Psoas muscle (tissue), 8 donors: ENCODE measurements around the gene BCORL1. TPM values are rescaled to one million over a fixed set of nuclear protein-coding genes. Genes with fewer than 3 reads are reported as not detected.

Source experiments
- ATAC-seq, 4 donors: fragments of 200-7000 bp; cut with Tn5 transposase; one replicate each; pipeline ENCODE4 v1.9.1; 2020; ENCODE audit warnings: moderate library complexity in 3 of 4, mild to moderate bottlenecking in 2 of 4
- DNase-seq, 2 donors: peaks; one replicate each; pipeline ENCODE4 v3.0.0-alpha.2; 2020
- H3K27ac ChIP-seq: fragments of 200-600 bp; one replicate; pipeline ENCODE4 v1.8.0; 2022
- H3K27me3 ChIP-seq, 3 donors: fragments of 200-600 bp in 1 of 3; one replicate each; pipeline versions ENCODE4 v1.6.1 to v1.8.0; 2013 to 2022; ENCODE audit warnings: low read length in 2 of 3, mild to moderate bottlenecking in 2 of 3, moderate library complexity in 1 of 3; ENCODE audit not compliant: insufficient read depth in 3 of 3
- H3K36me3 ChIP-seq, 2 donors: fragments of 200-600 bp in 1 of 2; one replicate each; pipeline versions ENCODE4 v1.6.1 to v1.8.0; 2013 to 2022; ENCODE audit warnings: low read depth in 1 of 2, mild to moderate bottlenecking in 1 of 2, moderate library complexity in 1 of 2; ENCODE audit not compliant: insufficient read depth in 1 of 2
- H3K4me1 ChIP-seq: fragments of 200-600 bp; one replicate; pipeline ENCODE4 v1.8.0; 2022
- H3K4me3 ChIP-seq: fragments of 200-600 bp; one replicate; pipeline ENCODE4 v1.8.0; 2022; ENCODE audit warnings: mild to moderate bottlenecking
- H3K9me3 ChIP-seq: fragments of 200-600 bp; one replicate; pipeline ENCODE4 v1.8.0; 2022
- CTCF ChIP-seq: fragments of 200-600 bp; IDR thresholded peaks from one replicate; pipeline ENCODE4 v1.8.0; 2022; ENCODE audit warnings: antibody characterized with exemption
- WGBS, 3 donors: extraction: QIAGEN DNeasy Blood & Tissue Kit; methylation state at CpG; one replicate each; pipeline versions ENCODE4 v1.1.6 to v1.1.7; 2013; 5-methylcytosine and 5-hydroxymethylcytosine counted together
- intact Hi-C, 2 donors: fragments of 100-400 bp; cut with DNase I; formaldehyde crosslinking; loops; one replicate each; pipeline versions ENCODE4 v1.11.0 to v1.14.2; 2022
- polyA plus RNA-seq, 3 donors: library from polyadenylated mRNA; stranded (reverse); fragments of 200-250 nt; gene quantifications; one replicate each; pipeline ENCODE4 v1.2.3, GENCODE V29; 2013
- total RNA-seq, 4 donors: library from RNA; stranded (reverse); fragmentation: NEBNext Ultra II Directional in 2 of 4; extraction: Animal tissue kit (Norgen Biotek cat#: 25700) in 2 of 4; gene quantifications; one replicate each; pipeline versions ENCODE4 v1.2.1 to v1.2.4, GENCODE V29; 2021 to 2023
- donor health status: healthy with polysubstance abuse.
- donor health status: DM: no; HTN: no; CAD: no; lungs with moderate emphysema.
- donor health status: Bipolar disorder and iron deficiency.
- donor health status: healthy.
- donor health status: DM: yes; HTN: yes; CAD: no.
- donor health status: DM: no; HTN: no; CAD: no.
- donor health status: DM: no; HTN: no; CAD: no.
- donor health status: DM: yes; HTN: yes; CAD: no.

Gene BCORL1
- total and polyA plus RNA-seq, 7 donors: 0.96 to 6.2 (median 4.5) TPM

DNA sequence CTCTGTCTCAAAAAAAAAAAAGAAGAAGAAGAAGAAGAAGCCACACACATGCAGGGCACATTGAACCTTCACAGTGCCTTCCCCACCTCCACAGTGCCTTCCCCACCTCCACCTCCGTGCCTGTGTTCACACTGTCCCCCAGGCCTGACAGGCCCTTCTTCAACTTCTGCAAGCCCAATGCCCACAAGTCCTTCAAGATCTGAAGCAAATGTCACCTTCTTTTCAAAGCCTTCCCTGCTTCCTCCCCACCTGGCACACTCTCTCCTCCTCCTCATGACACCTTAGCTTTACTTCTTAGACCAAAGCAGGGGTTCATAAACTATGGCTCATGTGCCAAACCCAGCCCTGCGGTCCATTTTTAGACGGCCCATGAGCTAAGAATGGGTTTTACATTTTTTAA lies 107.9 kb downstream of the BCORL1 start:
- Histone ChIP-seq H3K27ac (no peak overlapping the region), H3K9me3 (no peaks in the 10 kb centered on the region), H3K4me1 (no peaks in the 10 kb centered on the region), H3K27me3 (peaks cover 0 to 4% (median 0%) of the 10 kb centered on the region in 3 donors), H3K36me3 (no peaks in the 10 kb centered on the region), H3K4me3 (no peak overlapping the region)
- DNase-seq: peak in 1 of 2 donors; percentile 11
- intact Hi-C loops: no loop called here
- ATAC-seq: no peak
- TF ChIP-seq CTCF: no peak
- 81 to 89% (median 85%) methylated on average over 3 of the region's 3 CpGs for WGBS, 3 donors

DNA sequence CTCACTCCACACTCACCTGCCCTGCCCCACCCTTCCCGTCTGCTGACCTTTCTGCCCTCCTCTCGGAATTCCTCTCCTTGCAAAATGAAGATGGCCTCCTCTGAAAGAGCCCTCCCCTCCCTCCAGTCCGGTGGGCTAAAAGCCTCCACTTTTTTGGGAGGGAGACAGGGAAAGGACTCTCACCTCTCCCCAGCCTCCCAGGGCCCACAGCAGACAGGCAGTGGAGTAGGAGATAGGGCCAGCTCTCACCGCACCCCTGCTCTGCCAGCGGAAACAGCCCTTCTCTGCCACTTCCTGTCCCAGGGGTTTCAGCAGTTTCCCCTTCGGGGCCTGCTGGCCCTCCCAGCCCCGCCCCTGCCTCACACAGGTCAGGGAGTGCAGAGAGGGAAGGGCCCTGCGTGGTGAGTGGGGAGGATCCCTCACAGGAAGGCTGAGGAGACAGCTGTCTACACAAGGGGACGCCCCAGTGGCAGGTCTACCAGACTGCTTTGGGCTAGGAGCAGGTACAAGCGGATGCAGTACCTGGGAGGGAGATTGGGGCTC lies 109.6 kb downstream of the BCORL1 start:
- Histone ChIP-seq H3K27ac (no peak overlapping the region), H3K36me3 (no peaks in the 10 kb centered on the region), H3K4me1 (no peaks in the 10 kb centered on the region), H3K27me3 (no peaks in the 10 kb centered on the region), H3K9me3 (no peaks in the 10 kb centered on the region), H3K4me3 (no peak overlapping the region)
- no peak for TF ChIP-seq CTCF
- ATAC-seq: peak in 2 of 4 donors; percentile 35 to 42
- intact Hi-C loops: no loop called here
- 62 to 82% (median 67%) methylated on average over 7 to 10 of the region's 10 CpGs for WGBS, 3 donors
- peak; percentile 50 to 62 for DNase-seq

DNA sequence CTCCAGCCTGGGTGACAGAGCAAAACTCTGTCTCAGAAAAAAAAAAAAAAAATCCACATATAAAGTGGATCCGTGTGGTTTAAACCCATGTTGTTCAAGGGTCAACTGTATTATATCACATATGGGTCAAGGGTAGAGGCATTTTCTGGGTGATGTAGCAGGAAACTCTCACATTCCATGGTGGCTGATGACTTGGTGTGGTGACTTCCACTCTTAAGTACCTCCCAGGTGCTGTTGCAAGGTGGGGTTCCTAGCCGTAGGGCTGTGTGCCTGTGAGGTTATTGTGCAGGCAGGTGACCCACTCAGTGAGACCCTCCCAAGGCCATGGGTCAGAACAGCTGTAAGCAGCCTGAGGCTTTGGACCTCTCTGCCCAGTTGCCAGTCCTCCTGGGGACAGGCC lies 110.8 kb downstream of the BCORL1 start:
- WGBS, 3 donors: 81 to 95% (median 88%) methylated on average over 2 of the region's 2 CpGs
- Histone ChIP-seq H3K36me3 (no peaks in the 10 kb centered on the region), H3K27me3 (no peaks in the 10 kb centered on the region), H3K4me1 (no peaks in the 10 kb centered on the region), H3K9me3 (no peaks in the 10 kb centered on the region), H3K27ac (no peak overlapping the region), H3K4me3 (no peak overlapping the region)
- ATAC-seq (no peak), DNase-seq (peak in 1 of 2 donors; percentile 25)
- intact Hi-C loops: no loop called here
- TF ChIP-seq CTCF: no peak

- ATAC-seq (no peak), DNase-seq (peak in 1 of 2 donors; percentile 46)
- no peaks in the 10 kb centered on the region for H3K4me1 ChIP-seq
- no peaks in the 10 kb centered on the region for H3K9me3 ChIP-seq
- 55 to 75% (median 59%) methylated on average over 6 to 8 of the region's 8 CpGs for WGBS, 3 donors
- intact Hi-C loops: loop anchor here in 1 of 2 donors (5.0 kb wide), 1 partner anchor 78 kb away; the partner anchor contains the start of gene RAB33A
- no peak overlapping the region for H3K4me3 ChIP-seq
- TF ChIP-seq CTCF: no peak
- no peaks in the 10 kb centered on the region for H3K36me3 ChIP-seq
- no peaks in the 10 kb centered on the region for H3K27me3 ChIP-seq
- no peak overlapping the region for H3K27ac ChIP-seq
Observed at GRCh38 chrX:130094696-130095095, 112.3 kb downstream of the BCORL1 start.
